ENCODE data around the gene IGFBP4.

DNA sequence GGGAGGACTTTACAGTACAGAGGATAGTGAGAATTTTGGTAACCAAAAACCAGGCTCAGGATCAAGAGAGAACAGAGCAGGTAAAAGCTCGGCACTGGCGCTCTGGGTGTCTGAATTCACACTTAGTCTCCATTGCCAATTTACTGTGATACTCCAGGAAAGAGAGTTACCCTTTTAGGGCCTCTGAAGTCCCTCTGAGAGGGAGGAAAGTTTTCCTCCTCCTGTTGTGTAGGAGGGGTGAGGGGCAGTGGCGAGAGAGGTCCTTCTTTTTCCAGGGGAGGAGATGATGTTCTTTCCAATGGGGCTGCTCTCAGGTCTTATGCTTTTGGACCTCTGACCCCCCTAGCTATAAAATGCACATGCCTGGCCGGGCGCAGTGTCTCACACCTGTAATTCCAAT, 63.5 kb downstream of the IGFBP4 start:
- no peak for TF ChIP-seq POLR2A (IDR thresholded peaks at IDR 0.05)
- no peak for TF ChIP-seq CTCF (IDR thresholded peaks at IDR 0.05)

All from body of pancreas (tissue), 4 donors.